HepG2 (cell line): ENCODE data around the gene DOCK11. TPM values are rescaled to one million over a fixed set of nuclear protein-coding genes. Genes with fewer than 3 reads are reported as not detected.

Experiments
- CCDC6 ChIP-seq: sonication (generic); formaldehyde crosslinking; IDR thresholded peaks from 2 replicates; pipeline ENCODE4 v1.8.1; 2022; ENCODE audit warnings: mild to moderate bottlenecking, missing genetic modification reagents, moderate library complexity
- FOXA1 ChIP-seq, 2 experiments: fragments of 450-650 bp in 1 of 2; sonication (generic) in 1 of 2; formaldehyde crosslinking in 1 of 2; IDR thresholded peaks; 2 replicates each; pipeline versions ENCODE4 v1.4.0 to v1.6.1; 2016 to 2020; ENCODE audit warnings: missing genetic modification reagents in 1 of 2
- JUN ChIP-seq: sonication (generic); formaldehyde crosslinking; IDR thresholded peaks from 2 replicates; pipeline ENCODE4 v1.4.0; 2020; ENCODE audit warnings: mild to moderate bottlenecking, missing genetic modification reagents
- MBNL3 ChIP-seq: fragments of 250-450 bp; sonication (Bioruptor Pico); conservative IDR thresholded peaks from 2 replicates; pipeline ENCODE4 v1.8.0; 2022; ENCODE audit warnings: mild to moderate bottlenecking, inconsistent platforms
- PAX8 ChIP-seq: sonication (generic); formaldehyde crosslinking; IDR thresholded peaks from 2 replicates; pipeline ENCODE4 v1.8.0; 2022; ENCODE audit warnings: mild to moderate bottlenecking, missing genetic modification reagents, borderline replicate concordance
- PBX2 ChIP-seq: IDR thresholded peaks from 2 replicates; pipeline ENCODE4 v1.6.1; 2016; ENCODE audit warnings: control low read depth
- RXRA ChIP-seq: sonication (generic); formaldehyde crosslinking; IDR thresholded peaks from 2 replicates; pipeline ENCODE4 v1.5.1; 2020; ENCODE audit warnings: missing genetic modification reagents
- SSRP1 ChIP-seq: IDR thresholded peaks from 2 replicates; pipeline ENCODE4 v1.6.1; 2016; ENCODE audit warnings: control low read depth
- ZNF850 ChIP-seq: sonication (generic); formaldehyde crosslinking; conservative IDR thresholded peaks from 2 replicates; pipeline ENCODE4 v1.9.0; 2021; ENCODE audit warnings: mild to moderate bottlenecking, missing genetic modification reagents
- polyA plus RNA-seq, 8 experiments: library from polyadenylated mRNA; depleted of rRNA in 3 of 8; stranded (reverse) in 7 of 8; unstranded in 1 of 8; fragments of >200 nt; fragmentation: Illumina TruSeq in 4 of 8; extraction: Trizol in 4 of 8; gene quantifications; 2 replicates each; pipeline versions ENCODE4 v1.2.1 to v1.2.3, GENCODE V29; 2011 to 2016; ENCODE audit warnings: low read depth in 4 of 8, missing spikeins in 1 of 8, mixed read lengths in 1 of 8; ENCODE audit not compliant: insufficient read depth in 1 of 8
- total RNA-seq, 5 experiments: library from RNA; depleted of rRNA; stranded (reverse); fragments of >200 nt; fragmentation: Illumina TruSeq; extraction: Trizol; gene quantifications; 2 replicates each; pipeline ENCODE4 v1.2.3, GENCODE V29; 2016; ENCODE audit warnings: low read depth in 1 of 5
- TF ChIP-seq, protein P1 (sequence below): sonication (generic); formaldehyde crosslinking; IDR thresholded peaks from 2 replicates; pipeline ENCODE4 v1.5.0; 2020; ENCODE audit warnings: mild to moderate bottlenecking, missing genetic modification reagents
- TF ChIP-seq, protein P2 (sequence below): sonication (generic); formaldehyde crosslinking; conservative IDR thresholded peaks from 2 replicates; pipeline ENCODE4 v1.8.0; 2022; ENCODE audit warnings: mild to moderate bottlenecking, moderate library complexity, missing genetic modification reagents
- TF ChIP-seq, protein P3 (sequence below): sonication (generic); formaldehyde crosslinking; IDR thresholded peaks from 2 replicates; pipeline ENCODE4 v1.5.0; 2020; ENCODE audit warnings: mild to moderate bottlenecking, missing genetic modification reagents
- TF ChIP-seq, protein P4 (sequence below): sonication (generic); formaldehyde crosslinking; IDR thresholded peaks from 2 replicates; pipeline ENCODE4 v1.4.0; 2020; ENCODE audit warnings: missing genetic modification reagents
- TF ChIP-seq, protein P5 (sequence below): IDR thresholded peaks from 2 replicates; pipeline ENCODE4 v1.6.1; 2016; ENCODE audit warnings: missing compliant biosample characterization, missing genetic modification reagents, borderline replicate concordance

The DOCK11 gene
- total and polyA plus RNA-seq, 2 of the 13 experiments (the other 11 are each of a cell fraction or from before 2014, with no cell fraction given): 0.02 to 0.12 TPM

DNA sequence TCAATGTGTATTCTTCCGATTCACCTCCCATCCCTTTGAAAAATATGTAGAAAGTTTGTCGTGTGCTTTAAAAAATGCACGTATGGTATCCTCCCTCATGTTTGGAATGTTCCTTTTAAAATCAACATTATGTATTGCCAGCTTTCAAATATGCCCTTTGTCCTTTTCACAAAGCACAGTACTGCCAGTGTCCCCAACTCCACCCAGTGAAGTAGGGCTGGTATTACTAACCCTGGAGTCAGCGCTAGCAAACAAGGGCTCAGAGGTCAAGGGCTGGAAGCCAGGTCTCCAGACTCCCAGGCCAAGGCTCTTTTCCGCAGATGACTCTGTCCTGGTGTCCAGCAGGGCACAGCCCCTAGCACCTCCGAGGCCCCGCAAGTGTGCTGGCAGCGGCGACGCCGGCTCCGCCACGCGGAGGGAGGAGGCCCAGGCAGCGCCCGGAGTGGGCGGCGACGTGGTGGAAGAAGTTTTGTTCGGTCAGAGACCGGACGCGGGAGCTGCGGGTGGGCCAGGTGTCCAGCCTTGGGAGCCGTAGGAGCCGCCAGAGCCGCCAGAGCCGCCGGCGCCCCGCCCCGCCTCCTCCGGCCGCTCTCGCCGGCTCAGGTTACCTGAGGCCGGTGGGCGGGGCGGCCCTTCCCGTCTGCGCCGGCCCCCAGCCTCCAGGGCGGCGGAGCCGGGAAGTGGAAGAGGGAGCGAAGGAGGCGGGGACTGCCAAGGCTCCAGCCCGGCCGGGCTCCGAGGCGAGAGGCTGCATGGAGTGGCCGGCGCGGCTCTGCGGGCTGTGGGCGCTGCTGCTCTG is 231.5 kb downstream of the DOCK11 start, which contains the start of gene IL13RA1 (continued):
- TF ChIP-seq, protein P1, sequence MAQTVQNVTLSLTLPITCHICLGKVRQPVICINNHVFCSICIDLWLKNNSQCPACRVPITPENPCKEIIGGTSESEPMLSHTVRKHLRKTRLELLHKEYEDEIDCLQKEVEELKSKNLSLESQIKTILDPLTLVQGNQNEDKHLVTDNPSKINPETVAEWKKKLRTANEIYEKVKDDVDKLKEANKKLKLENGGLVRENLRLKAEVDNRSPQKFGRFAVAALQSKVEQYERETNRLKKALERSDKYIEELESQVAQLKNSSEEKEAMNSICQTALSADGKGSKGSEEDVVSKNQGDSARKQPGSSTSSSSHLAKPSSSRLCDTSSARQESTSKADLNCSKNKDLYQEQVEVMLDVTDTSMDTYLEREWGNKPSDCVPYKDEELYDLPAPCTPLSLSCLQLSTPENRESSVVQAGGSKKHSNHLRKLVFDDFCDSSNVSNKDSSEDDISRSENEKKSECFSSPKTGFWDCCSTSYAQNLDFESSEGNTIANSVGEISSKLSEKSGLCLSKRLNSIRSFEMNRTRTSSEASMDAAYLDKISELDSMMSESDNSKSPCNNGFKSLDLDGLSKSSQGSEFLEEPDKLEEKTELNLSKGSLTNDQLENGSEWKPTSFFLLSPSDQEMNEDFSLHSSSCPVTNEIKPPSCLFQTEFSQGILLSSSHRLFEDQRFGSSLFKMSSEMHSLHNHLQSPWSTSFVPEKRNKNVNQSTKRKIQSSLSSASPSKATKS: no peak
- TF ChIP-seq, protein P2, sequence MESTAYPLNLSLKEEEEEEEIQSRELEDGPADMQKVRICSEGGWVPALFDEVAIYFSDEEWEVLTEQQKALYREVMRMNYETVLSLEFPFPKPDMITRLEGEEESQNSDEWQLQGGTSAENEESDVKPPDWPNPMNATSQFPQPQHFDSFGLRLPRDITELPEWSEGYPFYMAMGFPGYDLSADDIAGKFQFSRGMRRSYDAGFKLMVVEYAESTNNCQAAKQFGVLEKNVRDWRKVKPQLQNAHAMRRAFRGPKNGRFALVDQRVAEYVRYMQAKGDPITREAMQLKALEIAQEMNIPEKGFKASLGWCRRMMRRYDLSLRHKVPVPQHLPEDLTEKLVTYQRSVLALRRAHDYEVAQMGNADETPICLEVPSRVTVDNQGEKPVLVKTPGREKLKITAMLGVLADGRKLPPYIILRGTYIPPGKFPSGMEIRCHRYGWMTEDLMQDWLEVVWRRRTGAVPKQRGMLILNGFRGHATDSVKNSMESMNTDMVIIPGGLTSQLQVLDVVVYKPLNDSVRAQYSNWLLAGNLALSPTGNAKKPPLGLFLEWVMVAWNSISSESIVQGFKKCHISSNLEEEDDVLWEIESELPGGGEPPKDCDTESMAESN: 0 out of 2 replicates have a peak, but pooled peaks have one; percentile 17
- TF ChIP-seq PBX2: no peak
- TF ChIP-seq MBNL3 (CRISPR knock-in tag): no peak
- no peak for TF ChIP-seq CCDC6 (CRISPR knock-in tag)
- no peak for TF ChIP-seq SSRP1 (CRISPR knock-in tag)
- TF ChIP-seq, protein P3, sequence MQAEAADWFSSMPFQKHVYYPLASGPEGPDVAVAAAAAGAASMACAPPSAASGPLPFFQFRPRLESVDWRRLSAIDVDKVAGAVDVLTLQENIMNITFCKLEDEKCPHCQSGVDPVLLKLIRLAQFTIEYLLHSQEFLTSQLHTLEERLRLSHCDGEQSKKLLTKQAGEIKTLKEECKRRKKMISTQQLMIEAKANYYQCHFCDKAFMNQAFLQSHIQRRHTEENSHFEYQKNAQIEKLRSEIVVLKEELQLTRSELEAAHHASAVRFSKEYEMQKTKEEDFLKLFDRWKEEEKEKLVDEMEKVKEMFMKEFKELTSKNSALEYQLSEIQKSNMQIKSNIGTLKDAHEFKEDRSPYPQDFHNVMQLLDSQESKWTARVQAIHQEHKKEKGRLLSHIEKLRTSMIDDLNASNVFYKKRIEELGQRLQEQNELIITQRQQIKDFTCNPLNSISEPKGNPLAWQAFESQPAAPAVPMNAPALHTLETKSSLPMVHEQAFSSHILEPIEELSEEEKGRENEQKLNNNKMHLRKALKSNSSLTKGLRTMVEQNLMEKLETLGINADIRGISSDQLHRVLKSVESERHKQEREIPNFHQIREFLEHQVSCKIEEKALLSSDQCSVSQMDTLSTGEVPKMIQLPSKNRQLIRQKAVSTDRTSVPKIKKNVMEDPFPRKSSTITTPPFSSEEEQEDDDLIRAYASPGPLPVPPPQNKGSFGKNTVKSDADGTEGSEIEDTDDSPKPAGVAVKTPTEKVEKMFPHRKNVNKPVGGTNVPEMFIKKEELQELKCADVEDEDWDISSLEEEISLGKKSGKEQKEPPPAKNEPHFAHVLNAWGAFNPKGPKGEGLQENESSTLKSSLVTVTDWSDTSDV (CRISPR knock-in tag): no peak
- TF ChIP-seq, protein P4, sequence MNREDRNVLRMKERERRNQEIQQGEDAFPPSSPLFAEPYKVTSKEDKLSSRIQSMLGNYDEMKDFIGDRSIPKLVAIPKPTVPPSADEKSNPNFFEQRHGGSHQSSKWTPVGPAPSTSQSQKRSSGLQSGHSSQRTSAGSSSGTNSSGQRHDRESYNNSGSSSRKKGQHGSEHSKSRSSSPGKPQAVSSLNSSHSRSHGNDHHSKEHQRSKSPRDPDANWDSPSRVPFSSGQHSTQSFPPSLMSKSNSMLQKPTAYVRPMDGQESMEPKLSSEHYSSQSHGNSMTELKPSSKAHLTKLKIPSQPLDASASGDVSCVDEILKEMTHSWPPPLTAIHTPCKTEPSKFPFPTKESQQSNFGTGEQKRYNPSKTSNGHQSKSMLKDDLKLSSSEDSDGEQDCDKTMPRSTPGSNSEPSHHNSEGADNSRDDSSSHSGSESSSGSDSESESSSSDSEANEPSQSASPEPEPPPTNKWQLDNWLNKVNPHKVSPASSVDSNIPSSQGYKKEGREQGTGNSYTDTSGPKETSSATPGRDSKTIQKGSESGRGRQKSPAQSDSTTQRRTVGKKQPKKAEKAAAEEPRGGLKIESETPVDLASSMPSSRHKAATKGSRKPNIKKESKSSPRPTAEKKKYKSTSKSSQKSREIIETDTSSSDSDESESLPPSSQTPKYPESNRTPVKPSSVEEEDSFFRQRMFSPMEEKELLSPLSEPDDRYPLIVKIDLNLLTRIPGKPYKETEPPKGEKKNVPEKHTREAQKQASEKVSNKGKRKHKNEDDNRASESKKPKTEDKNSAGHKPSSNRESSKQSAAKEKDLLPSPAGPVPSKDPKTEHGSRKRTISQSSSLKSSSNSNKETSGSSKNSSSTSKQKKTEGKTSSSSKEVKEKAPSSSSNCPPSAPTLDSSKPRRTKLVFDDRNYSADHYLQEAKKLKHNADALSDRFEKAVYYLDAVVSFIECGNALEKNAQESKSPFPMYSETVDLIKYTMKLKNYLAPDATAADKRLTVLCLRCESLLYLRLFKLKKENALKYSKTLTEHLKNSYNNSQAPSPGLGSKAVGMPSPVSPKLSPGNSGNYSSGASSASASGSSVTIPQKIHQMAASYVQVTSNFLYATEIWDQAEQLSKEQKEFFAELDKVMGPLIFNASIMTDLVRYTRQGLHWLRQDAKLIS (CRISPR knock-in tag): no peak
- TF ChIP-seq, protein P5, sequence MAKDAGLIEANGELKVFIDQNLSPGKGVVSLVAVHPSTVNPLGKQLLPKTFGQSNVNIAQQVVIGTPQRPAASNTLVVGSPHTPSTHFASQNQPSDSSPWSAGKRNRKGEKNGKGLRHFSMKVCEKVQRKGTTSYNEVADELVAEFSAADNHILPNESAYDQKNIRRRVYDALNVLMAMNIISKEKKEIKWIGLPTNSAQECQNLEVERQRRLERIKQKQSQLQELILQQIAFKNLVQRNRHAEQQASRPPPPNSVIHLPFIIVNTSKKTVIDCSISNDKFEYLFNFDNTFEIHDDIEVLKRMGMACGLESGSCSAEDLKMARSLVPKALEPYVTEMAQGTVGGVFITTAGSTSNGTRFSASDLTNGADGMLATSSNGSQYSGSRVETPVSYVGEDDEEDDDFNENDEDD (CRISPR knock-in tag): no peak; the same call in 1 of the 2 replicates
- no peak for TF ChIP-seq PAX8 (CRISPR knock-in tag)
- TF ChIP-seq FOXA1 (IDR thresholded peaks at IDR 0.05): no peak
- peak; percentile 34; the same call in 1 of the 2 replicates for TF ChIP-seq FOXA1 (CRISPR knock-in tag; IDR thresholded peaks at IDR 0.05)
- no peak for TF ChIP-seq ZNF850 (CRISPR knock-in tag)
- TF ChIP-seq RXRA (CRISPR knock-in tag): peak; percentile 91
- TF ChIP-seq JUN (CRISPR knock-in tag): peak; percentile 68; the same call in 1 of the 2 replicates
